Measurements from ENCODE around the gene SLC12A6.

SLC12A6 gene

DNA sequence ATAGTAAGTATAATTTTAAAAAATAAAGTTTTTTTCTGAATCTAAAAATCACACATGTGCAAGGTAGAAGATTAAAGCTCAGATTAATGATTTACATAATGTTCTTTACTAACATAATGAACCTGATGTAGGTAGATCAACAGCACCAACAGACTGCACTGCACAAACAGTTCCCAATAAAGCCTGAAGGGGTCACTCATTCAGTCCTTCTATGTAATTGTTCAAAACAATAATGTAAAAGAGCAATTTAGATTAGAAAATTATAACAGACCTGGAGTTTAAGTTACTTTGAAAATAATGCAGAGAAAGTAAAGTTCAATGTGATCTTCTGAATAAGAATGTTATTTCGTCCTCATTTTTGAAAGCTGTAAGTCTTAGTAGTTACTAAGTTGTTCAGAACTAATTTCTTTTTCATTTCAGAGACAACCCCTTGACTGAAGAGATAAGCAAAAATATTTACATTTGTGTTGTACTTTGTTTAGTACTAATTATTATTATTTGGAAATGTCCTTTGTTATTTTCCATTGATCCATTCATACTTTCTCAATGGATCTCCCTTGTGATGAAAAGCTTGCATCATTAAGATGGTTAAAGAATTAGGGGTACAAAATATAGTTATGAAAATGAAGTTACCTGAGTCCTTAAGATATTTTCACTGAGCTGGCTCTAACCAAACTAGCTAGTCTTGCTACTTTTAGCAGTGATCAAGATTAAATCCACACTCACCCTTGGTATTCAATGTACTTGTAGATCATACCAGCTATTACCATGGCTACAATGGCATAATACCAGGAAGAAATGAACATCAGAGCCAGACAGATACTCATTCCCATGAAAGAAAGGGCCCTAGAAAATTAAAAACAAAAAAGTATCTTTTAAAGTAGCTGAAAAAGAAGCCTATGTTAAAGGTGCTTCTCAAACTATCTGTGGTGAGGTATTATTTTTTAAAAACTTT is 95.9 kb downstream of the SLC12A6 start:
- Histone ChIP-seq H3K4me2 (ENCODE audit: low read depth, low read length, poor library complexity, severe bottlenecking) (no peak overlapping the region), H3K36me3 (ENCODE audit: low read length) (no peaks in the 10 kb centered on the region), H3K27ac (ENCODE audit: low read depth, low read length) (no peak overlapping the region), H2AFZ (ENCODE audit: low read depth, low read length, severe bottlenecking) (no peak overlapping the region), H3F3A (ENCODE audit: insufficient read depth) (no peaks in the 10 kb centered on the region), H3K27me3 (ENCODE audit: low read length) (no peaks in the 10 kb centered on the region), H3K9me3 (ENCODE audit: insufficient read depth, low read length) (no peaks in the 10 kb centered on the region), H3K9me2 (replicated peaks; ENCODE audit: insufficient read depth, low read length) (no peaks in the 10 kb centered on the region), H3K9ac (ENCODE audit: low read length) (no peak overlapping the region), H3K79me2 (ENCODE audit: insufficient read depth, low read length) (no peaks in the 10 kb centered on the region), H3K4me3 (ENCODE audit: insufficient read depth, low read length, poor library complexity, severe bottlenecking) (no peak overlapping the region), H4K20me1 (ENCODE audit: low read depth, low read length) (no peaks in the 10 kb centered on the region)
- TF ChIP-seq, protein P1, sequence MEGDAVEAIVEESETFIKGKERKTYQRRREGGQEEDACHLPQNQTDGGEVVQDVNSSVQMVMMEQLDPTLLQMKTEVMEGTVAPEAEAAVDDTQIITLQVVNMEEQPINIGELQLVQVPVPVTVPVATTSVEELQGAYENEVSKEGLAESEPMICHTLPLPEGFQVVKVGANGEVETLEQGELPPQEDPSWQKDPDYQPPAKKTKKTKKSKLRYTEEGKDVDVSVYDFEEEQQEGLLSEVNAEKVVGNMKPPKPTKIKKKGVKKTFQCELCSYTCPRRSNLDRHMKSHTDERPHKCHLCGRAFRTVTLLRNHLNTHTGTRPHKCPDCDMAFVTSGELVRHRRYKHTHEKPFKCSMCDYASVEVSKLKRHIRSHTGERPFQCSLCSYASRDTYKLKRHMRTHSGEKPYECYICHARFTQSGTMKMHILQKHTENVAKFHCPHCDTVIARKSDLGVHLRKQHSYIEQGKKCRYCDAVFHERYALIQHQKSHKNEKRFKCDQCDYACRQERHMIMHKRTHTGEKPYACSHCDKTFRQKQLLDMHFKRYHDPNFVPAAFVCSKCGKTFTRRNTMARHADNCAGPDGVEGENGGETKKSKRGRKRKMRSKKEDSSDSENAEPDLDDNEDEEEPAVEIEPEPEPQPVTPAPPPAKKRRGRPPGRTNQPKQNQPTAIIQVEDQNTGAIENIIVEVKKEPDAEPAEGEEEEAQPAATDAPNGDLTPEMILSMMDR (IDR thresholded peaks at IDR 0.05; ENCODE audit: insufficient read depth, low read length, poor library complexity, severe bottlenecking): peak; percentile 60
- TF ChIP-seq EZH2phosphoT487 (conservative IDR thresholded peaks at IDR 0.05; ENCODE audit: low read length): no peak

DNA sequence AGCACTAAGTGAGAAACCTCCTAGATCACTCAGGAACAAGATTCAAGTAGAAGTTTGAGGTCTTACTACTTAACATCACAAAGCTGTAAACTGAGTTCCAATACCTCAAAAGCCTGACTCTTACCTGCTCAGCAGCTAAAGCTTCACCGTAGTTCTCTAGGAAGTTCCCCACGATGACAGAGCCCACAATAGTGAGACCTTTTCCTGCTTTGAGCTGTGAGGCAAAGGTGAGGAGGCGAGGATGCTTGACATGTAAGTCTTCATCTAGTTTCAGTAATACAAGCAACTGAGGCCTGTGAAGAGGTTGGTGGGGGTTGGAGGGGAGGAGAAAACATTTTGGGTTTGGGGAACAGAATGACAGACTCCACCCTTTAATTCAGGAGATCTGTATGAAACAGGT is 97.0 kb downstream of the SLC12A6 start:
- TF ChIP-seq, protein P1 (IDR thresholded peaks at IDR 0.05; ENCODE audit: insufficient read depth, low read length, poor library complexity, severe bottlenecking): no peak
- no peak for TF ChIP-seq EZH2phosphoT487 (conservative IDR thresholded peaks at IDR 0.05; ENCODE audit: low read length)
- Histone ChIP-seq H3K27ac (ENCODE audit: low read depth, low read length) (no peak overlapping the region), H3K36me3 (ENCODE audit: low read length) (no peaks in the 10 kb centered on the region), H4K20me1 (ENCODE audit: low read depth, low read length) (no peaks in the 10 kb centered on the region), H3K79me2 (ENCODE audit: insufficient read depth, low read length) (no peaks in the 10 kb centered on the region), H3K27me3 (ENCODE audit: low read length) (no peaks in the 10 kb centered on the region), H3K9me2 (replicated peaks; ENCODE audit: insufficient read depth, low read length) (no peaks in the 10 kb centered on the region), H2AFZ (ENCODE audit: low read depth, low read length, severe bottlenecking) (no peak overlapping the region), H3K4me3 (ENCODE audit: insufficient read depth, low read length, poor library complexity, severe bottlenecking) (no peak overlapping the region), H3K9ac (ENCODE audit: low read length) (no peak overlapping the region), H3K4me2 (ENCODE audit: low read depth, low read length, poor library complexity, severe bottlenecking) (no peak overlapping the region), H3F3A (ENCODE audit: insufficient read depth) (no peaks in the 10 kb centered on the region), H3K9me3 (ENCODE audit: insufficient read depth, low read length) (no peaks in the 10 kb centered on the region)

DNA sequence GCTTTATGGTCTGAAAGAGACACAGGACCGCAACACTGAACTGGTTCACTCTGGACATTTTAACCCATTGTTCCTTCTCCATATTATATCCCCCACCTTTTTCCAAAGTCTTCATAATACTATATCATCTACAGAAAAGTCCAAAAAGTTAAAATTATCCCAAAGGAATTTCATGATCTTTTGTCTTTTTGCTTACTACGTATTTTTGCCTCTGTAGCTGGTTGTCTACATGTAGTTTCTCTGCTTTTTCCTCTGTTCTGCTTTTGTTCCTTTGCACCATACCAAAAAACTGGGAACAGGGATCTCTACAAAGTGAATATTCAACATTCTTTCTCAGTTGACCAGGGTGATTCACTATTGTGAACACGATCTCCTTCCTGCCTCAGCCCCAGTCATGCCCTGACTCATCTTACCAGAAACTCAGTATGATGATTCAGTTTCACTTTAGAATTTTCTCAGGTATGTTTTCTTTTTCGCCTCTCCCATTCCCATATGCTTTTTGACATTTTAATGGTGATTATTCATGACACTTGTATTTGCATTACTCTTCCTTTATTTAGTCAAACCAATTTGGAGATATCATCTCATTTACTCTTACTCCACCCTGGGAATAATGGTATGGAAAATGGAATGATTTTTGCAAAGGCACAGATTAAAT is 98.3 kb downstream of the SLC12A6 start:
- Histone ChIP-seq H4K20me1 (ENCODE audit: low read depth, low read length) (no peaks in the 10 kb centered on the region), H3K27ac (ENCODE audit: low read depth, low read length) (no peak overlapping the region), H3K79me2 (ENCODE audit: insufficient read depth, low read length) (no peaks in the 10 kb centered on the region), H2AFZ (ENCODE audit: low read depth, low read length, severe bottlenecking) (no peak overlapping the region), H3K27me3 (ENCODE audit: low read length) (no peaks in the 10 kb centered on the region), H3F3A (ENCODE audit: insufficient read depth) (no peaks in the 10 kb centered on the region), H3K9me3 (ENCODE audit: insufficient read depth, low read length) (no peaks in the 10 kb centered on the region), H3K9me2 (replicated peaks; ENCODE audit: insufficient read depth, low read length) (no peaks in the 10 kb centered on the region), H3K36me3 (ENCODE audit: low read length) (no peaks in the 10 kb centered on the region), H3K4me2 (ENCODE audit: low read depth, low read length, poor library complexity, severe bottlenecking) (no peak overlapping the region), H3K4me3 (ENCODE audit: insufficient read depth, low read length, poor library complexity, severe bottlenecking) (no peak overlapping the region), H3K9ac (ENCODE audit: low read length) (no peak overlapping the region)
- TF ChIP-seq, protein P1 (IDR thresholded peaks at IDR 0.05; ENCODE audit: insufficient read depth, low read length, poor library complexity, severe bottlenecking): no peak
- TF ChIP-seq EZH2phosphoT487 (conservative IDR thresholded peaks at IDR 0.05; ENCODE audit: low read length): no peak
